ENCODE data around the gene CLDN4. TPM values are rescaled to one million over a fixed set of nuclear protein-coding genes. Genes with fewer than 3 reads are reported as not detected.
"Not testable (repeated sequence)": the region's sequence is repeated elsewhere in the genome, so short reads cannot be mapped to it uniquely, and the experiment has no call there.

Gene CLDN4
- total RNA-seq, 5 donors from 2014 or later (not counting 1 experiment from before 2014, with no cell fraction given), result 0.53 to 1.3 (median 0.79) TPM; not detected in 2

GRCh38 chr7:73796656-73797055 lies 34.1 kb upstream of the CLDN4 start:
- H3K4me3 Mint-ChIP-seq; H3K9me3 ChIP-seq; H3K27ac Mint-ChIP-seq; DNase-seq; H3K9me3 Mint-ChIP-seq; ATAC-seq (replicated peaks in 1 of 4); H3K27ac ChIP-seq (ENCODE audit: low read length); H3K4me1 ChIP-seq (ENCODE audit: control insufficient read depth in 1 of 2, extremely low read depth in 1 of 2, insufficient read depth in 2 of 2, low read length in 2 of 2); CTCF ChIA-PET; H3K4me3 ChIP-seq (ENCODE audit: control insufficient read depth in 1 of 2, extremely low read depth in 1 of 2, low read length in 1 of 2); H3K36me3 Mint-ChIP-seq; H3K4me1 Mint-ChIP-seq; H3K36me3 ChIP-seq (ENCODE audit: control insufficient read depth in 2 of 2, extremely low read depth in 1 of 2, insufficient read depth in 1 of 2, low read length in 1 of 2): not testable (repeated sequence)
- H3K27me3 ChIP-seq (replicated peaks in 1 of 2; ENCODE audit: control insufficient read depth in 2 of 2, extremely low read depth in 1 of 2, insufficient read depth in 2 of 2, low read length in 1 of 2), result peaks cover 0 to 21% of the 10 kb centered on the region in 2 experiments
- peaks cover 20 to 21% of the 10 kb centered on the region in 2 donors for H3K27me3 Mint-ChIP-seq
- WGBS (ENCODE audit: insufficient coverage), result no CpG with 5 or more reads among the region's 6 CpGs
- POLR2A ChIA-PET, result interaction anchor here in 1 of 2 donors (0.7 kb wide), 1 partner anchor 81 kb away, joined by 3 read pairs; no protein-coding TSS in a partner anchor

GRCh38 chr7:73797176-73797575 lies 33.6 kb upstream of the CLDN4 start:
- POLR2A ChIA-PET; H3K4me1 ChIP-seq (ENCODE audit: control insufficient read depth in 1 of 2, extremely low read depth in 1 of 2, insufficient read depth in 2 of 2, low read length in 2 of 2); H3K4me3 ChIP-seq (ENCODE audit: control insufficient read depth in 1 of 2, extremely low read depth in 1 of 2, low read length in 1 of 2); H3K4me3 Mint-ChIP-seq; H3K36me3 ChIP-seq (ENCODE audit: control insufficient read depth in 2 of 2, extremely low read depth in 1 of 2, insufficient read depth in 1 of 2, low read length in 1 of 2); H3K9me3 ChIP-seq; H3K36me3 Mint-ChIP-seq; H3K9me3 Mint-ChIP-seq; H3K27ac Mint-ChIP-seq; H3K27ac ChIP-seq (ENCODE audit: low read length); H3K4me1 Mint-ChIP-seq; DNase-seq; CTCF ChIA-PET; ATAC-seq (replicated peaks in 1 of 4): not testable (repeated sequence)
- H3K27me3 ChIP-seq (replicated peaks in 1 of 2; ENCODE audit: control insufficient read depth in 2 of 2, extremely low read depth in 1 of 2, insufficient read depth in 2 of 2, low read length in 1 of 2), result peaks cover 0 to 19% of the 10 kb centered on the region in 2 experiments
- H3K27me3 Mint-ChIP-seq, result peaks cover 16 to 18% of the 10 kb centered on the region in 2 donors
- WGBS (ENCODE audit: insufficient coverage), result no CpG with 5 or more reads among the region's 34 CpGs

GRCh38 chr7:73799282-73800141 lies 31.3 kb upstream of the CLDN4 start:
- Mint-ChIP-seq H3K4me1 (no peaks in the 10 kb centered on the region), H3K27ac (no peak overlapping the region), H3K36me3 (no peaks in the 10 kb centered on the region), H3K27me3 (peaks cover 15 to 16% of the 10 kb centered on the region in 2 donors), H3K4me3 (no peak overlapping the region), H3K9me3 (peaks cover 0 to 4% (median 0%) of the 10 kb centered on the region in 3 donors)
- POLR2A ChIA-PET, result no interaction called here
- Histone ChIP-seq H3K27ac (ENCODE audit: low read length) (no peak overlapping the region), H3K4me1 (ENCODE audit: control insufficient read depth in 1 of 2, extremely low read depth in 1 of 2, insufficient read depth in 2 of 2, low read length in 2 of 2) (no peaks in the 10 kb centered on the region), H3K4me3 (ENCODE audit: control insufficient read depth in 1 of 2, extremely low read depth in 1 of 2, low read length in 1 of 2) (no peak overlapping the region), H3K27me3 (replicated peaks in 1 of 2; ENCODE audit: control insufficient read depth in 2 of 2, extremely low read depth in 1 of 2, insufficient read depth in 2 of 2, low read length in 1 of 2) (peaks cover 0 to 11% of the 10 kb centered on the region in 2 experiments), H3K9me3 (no peaks in the 10 kb centered on the region), H3K36me3 (ENCODE audit: control insufficient read depth in 2 of 2, extremely low read depth in 1 of 2, insufficient read depth in 1 of 2, low read length in 1 of 2) (no peaks in the 10 kb centered on the region)
- CTCF ChIA-PET, result no interaction called here
- ATAC-seq (replicated peaks in 1 of 4) (no peak), DNase-seq (no peak)
- 68% methylated on average over 4 of the region's 10 CpGs for WGBS (ENCODE audit: insufficient coverage)

- no peaks in the 10 kb centered on the region for H3K4me1 Mint-ChIP-seq
- no peak overlapping the region for H3K27ac ChIP-seq (ENCODE audit: low read length)
- no peak for ATAC-seq (replicated peaks in 1 of 4)
- H3K27me3 ChIP-seq (replicated peaks in 1 of 2; ENCODE audit: control insufficient read depth in 2 of 2, extremely low read depth in 1 of 2, insufficient read depth in 2 of 2, low read length in 1 of 2), result peaks cover 0 to 8% of the 10 kb centered on the region in 2 experiments
- H3K9me3 ChIP-seq, result no peaks in the 10 kb centered on the region
- H3K27me3 Mint-ChIP-seq, result peaks cover 11 to 16% of the 10 kb centered on the region in 2 donors
- no peak overlapping the region for H3K4me3 ChIP-seq (ENCODE audit: control insufficient read depth in 1 of 2, extremely low read depth in 1 of 2, low read length in 1 of 2)
- ChIA-PET CTCF (no interaction called here), POLR2A (no interaction called here)
- no CpG with 5 or more reads among the region's 1 CpG for WGBS (ENCODE audit: insufficient coverage)
- no peak overlapping the region for H3K4me3 Mint-ChIP-seq
- H3K4me1 ChIP-seq (ENCODE audit: control insufficient read depth in 1 of 2, extremely low read depth in 1 of 2, insufficient read depth in 2 of 2, low read length in 2 of 2), result no peaks in the 10 kb centered on the region
- no peaks in the 10 kb centered on the region for H3K36me3 Mint-ChIP-seq
- H3K36me3 ChIP-seq (ENCODE audit: control insufficient read depth in 2 of 2, extremely low read depth in 1 of 2, insufficient read depth in 1 of 2, low read length in 1 of 2), result no peaks in the 10 kb centered on the region
- no peak overlapping the region for H3K27ac Mint-ChIP-seq
- no peaks in the 10 kb centered on the region for H3K9me3 Mint-ChIP-seq
- DNase-seq, result no peak
Observed at GRCh38 chr7:73801577-73801976, 29.2 kb upstream of the CLDN4 start.

- Mint-ChIP-seq H3K4me3 (no peak overlapping the region), H3K36me3 (no peaks in the 10 kb centered on the region), H3K27ac (no peak overlapping the region), H3K4me1 (no peaks in the 10 kb centered on the region), H3K9me3 (no peaks in the 10 kb centered on the region), H3K27me3 (peaks cover 11 to 16% of the 10 kb centered on the region in 2 donors)
- Histone ChIP-seq H3K27me3 (replicated peaks in 1 of 2; ENCODE audit: control insufficient read depth in 2 of 2, extremely low read depth in 1 of 2, insufficient read depth in 2 of 2, low read length in 1 of 2) (peaks cover 0 to 8% of the 10 kb centered on the region in 2 experiments), H3K36me3 (ENCODE audit: control insufficient read depth in 2 of 2, extremely low read depth in 1 of 2, insufficient read depth in 1 of 2, low read length in 1 of 2) (no peaks in the 10 kb centered on the region), H3K9me3 (no peaks in the 10 kb centered on the region), H3K4me1 (ENCODE audit: control insufficient read depth in 1 of 2, extremely low read depth in 1 of 2, insufficient read depth in 2 of 2, low read length in 2 of 2) (no peaks in the 10 kb centered on the region), H3K4me3 (ENCODE audit: control insufficient read depth in 1 of 2, extremely low read depth in 1 of 2, low read length in 1 of 2) (no peak overlapping the region), H3K27ac (ENCODE audit: low read length) (no peak overlapping the region)
- WGBS (ENCODE audit: insufficient coverage), result no CpG with 5 or more reads among the region's 4 CpGs
- DNase-seq, result no peak
- CTCF ChIA-PET, result no interaction called here
- no peak for ATAC-seq (replicated peaks in 1 of 4)
- POLR2A ChIA-PET, result no interaction called here
Observed at GRCh38 chr7:73802459-73802858, 28.3 kb upstream of the CLDN4 start.

GRCh38 chr7:73809467-73809951 lies 21.3 kb upstream of the CLDN4 start:
- ChIA-PET POLR2A (no interaction called here), CTCF (no interaction called here)
- Histone ChIP-seq H3K36me3 (ENCODE audit: control insufficient read depth in 2 of 2, extremely low read depth in 1 of 2, insufficient read depth in 1 of 2, low read length in 1 of 2) (no peaks in the 10 kb centered on the region), H3K4me3 (ENCODE audit: control insufficient read depth in 1 of 2, extremely low read depth in 1 of 2, low read length in 1 of 2) (no peak overlapping the region), H3K4me1 (ENCODE audit: control insufficient read depth in 1 of 2, extremely low read depth in 1 of 2, insufficient read depth in 2 of 2, low read length in 2 of 2) (no peaks in the 10 kb centered on the region), H3K9me3 (no peaks in the 10 kb centered on the region), H3K27me3 (replicated peaks in 1 of 2; ENCODE audit: control insufficient read depth in 2 of 2, extremely low read depth in 1 of 2, insufficient read depth in 2 of 2, low read length in 1 of 2) (peaks cover 0 to 24% of the 10 kb centered on the region in 2 experiments), H3K27ac (ENCODE audit: low read length) (no peak overlapping the region)
- Mint-ChIP-seq H3K4me1 (no peaks in the 10 kb centered on the region), H3K27me3 (peaks cover 5 to 14% of the 10 kb centered on the region in 2 donors), H3K27ac (no peak overlapping the region), H3K4me3 (no peak overlapping the region), H3K9me3 (peaks cover 2 to 4% (median 3%) of the 10 kb centered on the region in 3 donors), H3K36me3 (no peaks in the 10 kb centered on the region)
- ATAC-seq (replicated peaks in 1 of 4) (no peak), DNase-seq (no peak)
- 87% methylated on average over 17 of the region's 21 CpGs for whole genome bisulfite sequencing (ENCODE audit: insufficient coverage)

Measured in T-cell (primary cell).